GM18505 (cell line): ENCODE data around the gene TTC38.

Experiments used
- ATAC-seq: cut with Tn5 transposase; IDR thresholded peaks from one replicate; pipeline ENCODE4 v1.9.1; 2021; ENCODE audit not compliant: unreplicated experiment
- POLR2A ChIP-seq: IDR thresholded peaks from 4 replicates; pipeline ENCODE4 v1.6.1; 2011; ENCODE audit warnings: borderline replicate concordance; ENCODE audit not compliant: insufficient read depth, insufficient read length; ENCODE audit errors: extremely low read depth

Gene TTC38

GRCh38 chr22:46290843-46291785, 23.3 kb downstream of the TTC38 start:
- no peak for ATAC-seq
- no peak for TF ChIP-seq POLR2A

DNA sequence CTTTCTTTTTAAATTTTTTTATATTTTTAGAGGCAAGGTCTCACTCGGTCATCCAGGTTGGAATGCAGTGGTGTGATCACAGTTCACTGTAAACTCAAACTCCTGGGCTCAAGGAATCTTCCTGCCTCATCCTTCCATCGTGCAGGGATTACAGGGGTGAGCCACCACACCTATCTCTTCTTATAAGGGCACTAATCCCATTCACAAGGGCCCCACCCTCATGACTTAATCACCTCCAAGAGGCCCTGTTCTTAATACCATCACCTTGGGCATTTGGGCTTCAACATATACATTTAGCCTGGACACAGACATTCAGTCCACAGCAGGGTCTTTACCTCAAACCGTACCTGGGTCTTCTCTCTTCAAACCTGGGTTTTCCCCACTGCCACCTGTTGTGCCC, 24.4 kb downstream of the TTC38 start:
- TF ChIP-seq POLR2A = no peak
- no peak for ATAC-seq

- TF ChIP-seq POLR2A = no peak
- ATAC-seq = no peak
Measured at GRCh38 chr22:46292732-46293131, 24.9 kb downstream of the TTC38 start.

DNA sequence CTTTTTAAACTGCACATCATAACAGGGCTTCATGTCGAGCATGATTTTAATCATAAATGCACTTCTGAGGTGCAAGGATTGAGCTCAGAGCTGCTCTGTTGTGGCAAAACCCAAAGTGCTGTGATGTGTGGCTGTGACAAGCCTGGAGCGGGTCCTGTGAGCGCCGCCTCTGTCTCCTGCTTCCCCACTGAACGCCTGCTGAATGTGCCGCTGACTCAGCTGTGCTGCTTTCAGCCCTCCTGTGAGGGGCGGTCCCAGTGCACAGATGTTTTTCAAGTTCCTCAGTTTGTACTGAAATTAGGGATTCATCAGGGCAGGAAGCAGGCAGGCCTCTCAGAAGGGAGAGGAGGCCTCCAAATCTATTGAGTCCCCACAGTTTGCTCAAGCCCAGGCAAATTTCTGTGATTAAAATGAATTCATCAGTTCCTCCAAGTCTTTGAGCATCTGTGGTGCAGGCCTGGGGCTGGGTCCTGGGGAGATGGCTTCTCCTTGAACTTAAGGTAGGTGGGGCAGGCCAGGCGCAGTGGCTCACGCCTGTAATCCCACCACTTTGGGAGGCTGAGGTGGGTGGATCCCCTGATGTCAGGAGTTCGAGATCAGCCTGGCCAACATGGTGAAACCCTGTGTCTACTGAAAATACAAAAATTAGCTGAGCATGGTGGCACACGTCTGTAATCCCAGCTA, 25.9 kb downstream of the TTC38 start:
- TF ChIP-seq POLR2A = no peak
- ATAC-seq = no peak

- TF ChIP-seq POLR2A = no peak
- ATAC-seq = no peak
Measured at GRCh38 chr22:46294784-46295183, 27.0 kb downstream of the TTC38 start.

DNA sequence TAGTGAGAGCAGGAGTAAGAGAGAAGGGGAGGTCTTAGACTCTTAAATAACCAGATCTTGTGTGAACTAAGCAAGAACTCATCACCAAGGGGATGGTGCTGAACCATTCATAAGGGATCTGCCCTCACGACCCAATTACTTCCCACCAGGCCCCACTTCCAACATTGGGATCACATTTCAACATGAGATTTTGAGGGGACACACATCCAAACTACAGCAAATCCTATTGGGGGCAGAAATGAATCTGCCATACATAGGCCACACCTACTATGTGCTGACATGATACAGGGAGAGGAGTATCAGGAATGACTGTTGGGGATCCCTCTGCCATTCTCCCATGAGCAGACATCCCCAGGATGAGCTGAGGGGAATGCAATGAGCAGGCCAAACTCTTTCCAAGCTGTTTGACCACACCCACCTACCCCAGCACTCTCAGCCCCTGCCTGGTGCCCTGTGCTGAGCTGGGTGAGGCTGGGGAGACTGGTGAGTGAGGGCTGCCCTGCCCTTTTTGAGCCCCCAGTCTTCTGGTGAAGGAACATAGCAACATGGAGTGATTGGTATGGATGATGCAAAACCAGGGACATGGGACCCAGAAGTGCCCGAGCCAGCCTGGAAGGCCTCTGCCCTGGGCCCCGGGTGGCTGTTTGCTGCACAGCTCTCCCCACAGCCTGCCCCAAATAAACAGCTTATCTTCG, 27.6 kb downstream of the TTC38 start:
- no peak for TF ChIP-seq POLR2A
- no peak for ATAC-seq

GRCh38 chr22:46296257-46297150, 28.7 kb downstream of the TTC38 start, which contains the start of gene GTSE1:
Gene GTSE1, plus strand, starts transcription at chr22:46296870. Its CDS starts 531 bp downstream, at chr22:46297401.
- peak; percentile 90 for TF ChIP-seq POLR2A

DNA sequence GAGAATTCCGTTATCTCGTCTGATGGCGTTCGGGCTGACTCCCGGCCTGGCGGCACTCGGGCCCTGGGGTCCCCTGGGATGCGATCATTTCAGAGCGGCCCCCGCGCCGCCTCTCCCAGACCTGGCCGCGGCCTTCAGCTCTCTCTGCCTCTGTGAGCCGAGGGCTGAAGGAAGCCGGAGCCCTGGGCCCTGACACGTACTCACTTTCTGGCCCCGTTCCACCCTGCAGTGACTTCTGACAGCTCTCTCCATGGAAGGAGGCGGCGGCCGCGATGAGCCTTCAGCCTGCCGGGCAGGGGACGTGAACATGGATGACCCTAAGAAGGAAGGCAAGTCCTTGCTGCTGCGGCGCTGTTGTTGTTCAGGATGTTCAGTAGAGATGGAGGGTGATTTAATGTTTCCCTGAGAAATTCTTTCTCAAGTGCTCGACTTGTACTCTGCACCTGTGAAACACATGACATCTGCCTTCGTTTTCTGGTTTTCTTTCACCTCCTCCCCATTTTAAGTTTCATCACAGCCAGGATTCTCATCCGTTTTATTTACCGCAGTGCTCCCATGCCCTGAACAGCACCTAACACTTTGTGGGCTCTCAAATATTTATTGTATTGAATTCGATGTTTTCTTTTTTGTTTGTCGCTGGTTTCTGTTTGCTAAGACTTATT, 29.5 kb downstream of the TTC38 start:
- no peak for TF ChIP-seq POLR2A
- peak; percentile 16 for ATAC-seq

More at GRCh38 chr22:46296257-46297150, 28.7 kb downstream of the TTC38 start, which contains the start of gene GTSE1:
- ATAC-seq = peak; percentile 85

DNA sequence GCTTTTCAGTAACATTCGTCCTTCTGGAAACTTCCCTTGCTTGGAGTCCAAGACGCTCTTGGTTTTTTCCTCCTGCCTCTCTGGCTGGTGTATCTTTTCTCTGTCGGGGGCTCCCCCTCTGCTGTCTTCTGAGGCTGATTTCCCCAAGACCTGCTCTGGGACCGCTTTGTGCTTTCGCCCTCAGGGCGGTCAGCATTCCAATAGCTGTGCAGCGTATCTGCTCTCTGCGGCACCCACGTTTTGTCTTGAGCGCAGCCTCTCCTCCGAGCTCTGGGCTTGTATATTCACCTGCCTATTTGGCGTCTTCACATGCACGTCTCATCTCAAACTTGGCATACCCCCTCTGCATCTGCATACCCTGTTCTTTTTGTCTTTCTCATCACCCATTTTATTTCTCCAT, 31.3 kb downstream of the TTC38 start:
- no peak for TF ChIP-seq POLR2A
- no peak for ATAC-seq

- no peak for TF ChIP-seq POLR2A
- ATAC-seq = no peak
Measured at GRCh38 chr22:46300491-46300890, 32.7 kb downstream of the TTC38 start.

DNA sequence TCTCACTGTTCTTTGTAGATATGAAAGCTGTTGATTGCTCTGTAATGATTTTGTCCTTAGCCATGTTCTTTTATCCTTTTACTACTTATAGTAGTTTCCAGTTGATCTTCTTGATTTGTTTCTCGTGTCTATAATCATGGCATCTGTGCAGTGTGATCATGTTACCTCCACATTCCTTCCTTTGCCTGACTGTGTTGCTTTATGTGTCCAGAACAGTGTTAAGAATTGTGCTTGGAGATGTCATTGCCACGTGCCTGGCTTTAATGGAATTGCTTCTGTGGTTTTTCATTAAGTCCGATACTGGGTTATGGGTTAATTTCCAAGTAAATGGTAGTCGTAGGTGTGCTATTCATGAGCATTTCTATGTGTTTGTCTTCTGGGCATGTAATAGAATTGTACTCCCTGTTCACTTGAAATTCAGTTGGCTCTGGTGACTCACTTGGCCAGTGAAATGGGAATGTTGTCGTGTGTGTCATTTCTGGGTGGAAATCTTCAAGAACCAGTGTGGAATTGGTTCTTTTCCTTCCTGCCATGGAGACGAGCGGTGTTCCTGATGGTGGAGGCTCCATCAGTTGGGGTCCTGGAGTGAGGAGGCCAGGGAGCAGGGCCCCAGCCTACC, 35.6 kb downstream of the TTC38 start:
- ATAC-seq = no peak

More for the DNA sequence above, 35.6 kb downstream of the TTC38 start:
- TF ChIP-seq POLR2A = no peak
